ENCODE measurements around the gene SNTB2. TPM values are rescaled to one million over a fixed set of nuclear protein-coding genes. Genes with fewer than 3 reads are reported as not detected.

Gene SNTB2
- total and polyA plus RNA-seq, 9 of the 15 experiments (the other 6 are each of a cell fraction or from before 2014, with no cell fraction given), result 1.2 to 13.7 (median 5.7) TPM

- TF ChIP-seq, protein P1, sequence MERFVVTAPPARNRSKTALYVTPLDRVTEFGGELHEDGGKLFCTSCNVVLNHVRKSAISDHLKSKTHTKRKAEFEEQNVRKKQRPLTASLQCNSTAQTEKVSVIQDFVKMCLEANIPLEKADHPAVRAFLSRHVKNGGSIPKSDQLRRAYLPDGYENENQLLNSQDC (CRISPR knock-in tag; IDR thresholded peaks at IDR 0.05), result peak; percentile 6; the same call in 1 of the 2 replicates
- TF ChIP-seq NONO (IDR thresholded peaks at IDR 0.05; ENCODE audit: low read depth in 2 of 2, low read length in 1 of 2) (peak; percentile 20 to 59; a peak in 2 of 4 replicates), CHCHD3 (CRISPR knock-in tag; IDR thresholded peaks at IDR 0.05) (no peak), MYC (IDR thresholded peaks at IDR 0.05; ENCODE audit: low read depth, low read length) (peak; percentile 90), MYC (CRISPR knock-in tag; IDR thresholded peaks at IDR 0.05; ENCODE audit: borderline replicate concordance, low read depth) (no peak), ZNF75A (CRISPR knock-in tag; IDR thresholded peaks at IDR 0.05) (0 out of 2 replicates have a peak, but pooled peaks have one; percentile 33), ATF7 (IDR thresholded peaks at IDR 0.05) (peak; percentile 75), ZNF143 (CRISPR knock-in tag; IDR thresholded peaks at IDR 0.05) (peak; percentile 80), U2AF1 (optimal IDR thresholded peaks at IDR 0.05; ENCODE audit: low read depth, low read length) (no peak), CBX1 (IDR thresholded peaks at IDR 0.05; ENCODE audit: low read depth) (peak; percentile 87), PHF8 (IDR thresholded peaks at IDR 0.05; ENCODE audit: borderline replicate concordance, low read length) (peak; percentile 88; the same call in 1 of the 2 replicates), WHSC1 (IDR thresholded peaks at IDR 0.05; ENCODE audit: low read length) (no peak), ARID3A (IDR thresholded peaks at IDR 0.05; ENCODE audit: borderline replicate concordance, low read depth, low read length) (no peak), CREB1 (IDR thresholded peaks at IDR 0.05) (no peak; the same call in 1 of the 2 replicates), CREB1 (CRISPR knock-in tag; IDR thresholded peaks at IDR 0.05) (peak; percentile 51; the same call in 1 of the 2 replicates), EP400 (IDR thresholded peaks at IDR 0.05) (peak; percentile 65; the same call in 1 of the 2 replicates), HLTF (IDR thresholded peaks at IDR 0.05) (no peak), ZNF165 (CRISPR knock-in tag; IDR thresholded peaks at IDR 0.05; ENCODE audit: borderline replicate concordance) (no peak), FOXP1 (CRISPR knock-in tag; IDR thresholded peaks at IDR 0.05) (no peak), ZBED1 (IDR thresholded peaks at IDR 0.05) (0 out of 2 replicates have a peak, but pooled peaks have one; percentile 53), ARID1B (IDR thresholded peaks at IDR 0.05) (no peak), MTA3 (IDR thresholded peaks at IDR 0.05; ENCODE audit: borderline replicate concordance) (peak; percentile 74), ILF3 (IDR thresholded peaks at IDR 0.05; ENCODE audit: borderline replicate concordance) (peak; percentile 92; the same call in 1 of the 2 replicates)
- TF ChIP-seq, protein P2, sequence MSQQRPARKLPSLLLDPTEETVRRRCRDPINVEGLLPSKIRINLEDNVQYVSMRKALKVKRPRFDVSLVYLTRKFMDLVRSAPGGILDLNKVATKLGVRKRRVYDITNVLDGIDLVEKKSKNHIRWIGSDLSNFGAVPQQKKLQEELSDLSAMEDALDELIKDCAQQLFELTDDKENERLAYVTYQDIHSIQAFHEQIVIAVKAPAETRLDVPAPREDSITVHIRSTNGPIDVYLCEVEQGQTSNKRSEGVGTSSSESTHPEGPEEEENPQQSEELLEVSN (IDR thresholded peaks at IDR 0.05; ENCODE audit: borderline replicate concordance in 1 of 2, extremely low read depth in 1 of 2, insufficient read depth in 1 of 2, insufficient read length in 1 of 2, low read depth in 1 of 2, low read length in 1 of 2, poor library complexity in 1 of 2, severe bottlenecking in 1 of 2), result peak; percentile 78 to 87
- TF ChIP-seq, protein P3, sequence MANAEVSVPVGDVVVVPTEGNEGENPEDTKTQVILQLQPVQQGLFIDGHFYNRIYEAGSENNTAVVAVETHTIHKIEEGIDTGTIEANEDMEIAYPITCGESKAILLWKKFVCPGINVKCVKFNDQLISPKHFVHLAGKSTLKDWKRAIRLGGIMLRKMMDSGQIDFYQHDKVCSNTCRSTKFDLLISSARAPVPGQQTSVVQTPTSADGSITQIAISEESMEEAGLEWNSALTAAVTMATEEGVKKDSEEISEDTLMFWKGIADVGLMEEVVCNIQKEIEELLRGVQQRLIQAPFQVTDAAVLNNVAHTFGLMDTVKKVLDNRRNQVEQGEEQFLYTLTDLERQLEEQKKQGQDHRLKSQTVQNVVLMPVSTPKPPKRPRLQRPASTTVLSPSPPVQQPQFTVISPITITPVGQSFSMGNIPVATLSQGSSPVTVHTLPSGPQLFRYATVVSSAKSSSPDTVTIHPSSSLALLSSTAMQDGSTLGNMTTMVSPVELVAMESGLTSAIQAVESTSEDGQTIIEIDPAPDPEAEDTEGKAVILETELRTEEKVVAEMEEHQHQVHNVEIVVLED (CRISPR knock-in tag; IDR thresholded peaks at IDR 0.05), result peak; percentile 58
These were observed 143.5 kb downstream of the SNTB2 start, which contains the start of gene PDF (continued) for GRCh38 chr16:69330286-69331109.

All from K562 (cell line).